ENCODE results near the gene EFHC1. TPM values are rescaled to one million over a fixed set of nuclear protein-coding genes. Genes with fewer than 3 reads are reported as not detected.

Gene EFHC1
- total and polyA plus RNA-seq, 2 donors from 2014 or later: 25.4 to 33.9 TPM

DNA sequence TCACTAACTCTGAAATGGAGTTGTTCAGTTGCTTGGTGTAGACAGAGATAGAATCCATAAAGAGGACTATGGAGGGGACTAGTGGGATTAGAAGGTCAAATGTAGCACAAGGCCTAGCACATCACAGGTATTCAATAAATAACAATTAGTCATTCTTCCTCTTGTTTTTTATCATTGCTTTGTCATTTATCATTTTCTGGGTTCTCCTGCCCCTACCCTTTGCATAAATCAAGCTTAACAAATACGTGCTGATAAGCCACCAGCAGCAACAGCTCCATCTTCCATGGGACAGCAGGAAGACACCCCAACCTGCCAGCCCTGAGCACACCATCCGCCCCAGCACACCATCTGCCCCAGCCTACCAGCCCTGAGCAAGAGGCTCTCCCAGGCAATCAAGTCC lies 133.6 kb downstream of the EFHC1 start:
- Histone ChIP-seq H3K27ac (ENCODE audit: low read depth in 2 of 2, low read length in 2 of 2) (no peak overlapping the region), H3K4me3 (ENCODE audit: low read length in 3 of 3) (no peak overlapping the region), H3K9ac (ENCODE audit: low read length in 3 of 3) (no peak overlapping the region), H3K27me3 (ENCODE audit: control insufficient read depth, insufficient read depth, low read length) (no peaks in the 10 kb centered on the region), H3K36me3 (ENCODE audit: control insufficient read depth in 2 of 3, insufficient read depth in 3 of 3, low read length in 3 of 3) (no peaks in the 10 kb centered on the region), H3K9me3 (ENCODE audit: control insufficient read depth in 2 of 3, insufficient read depth in 1 of 3, low read length in 3 of 3) (no peaks in the 10 kb centered on the region), H3K4me1 (ENCODE audit: control insufficient read depth in 2 of 3, insufficient read depth in 2 of 3, low read depth in 1 of 3, low read length in 3 of 3) (peaks cover 2 to 23% (median 15%) of the 10 kb centered on the region in 3 donors)
- FAIRE-seq (no peak), DNase-seq (no peak)
- TF ChIP-seq, protein P1, sequence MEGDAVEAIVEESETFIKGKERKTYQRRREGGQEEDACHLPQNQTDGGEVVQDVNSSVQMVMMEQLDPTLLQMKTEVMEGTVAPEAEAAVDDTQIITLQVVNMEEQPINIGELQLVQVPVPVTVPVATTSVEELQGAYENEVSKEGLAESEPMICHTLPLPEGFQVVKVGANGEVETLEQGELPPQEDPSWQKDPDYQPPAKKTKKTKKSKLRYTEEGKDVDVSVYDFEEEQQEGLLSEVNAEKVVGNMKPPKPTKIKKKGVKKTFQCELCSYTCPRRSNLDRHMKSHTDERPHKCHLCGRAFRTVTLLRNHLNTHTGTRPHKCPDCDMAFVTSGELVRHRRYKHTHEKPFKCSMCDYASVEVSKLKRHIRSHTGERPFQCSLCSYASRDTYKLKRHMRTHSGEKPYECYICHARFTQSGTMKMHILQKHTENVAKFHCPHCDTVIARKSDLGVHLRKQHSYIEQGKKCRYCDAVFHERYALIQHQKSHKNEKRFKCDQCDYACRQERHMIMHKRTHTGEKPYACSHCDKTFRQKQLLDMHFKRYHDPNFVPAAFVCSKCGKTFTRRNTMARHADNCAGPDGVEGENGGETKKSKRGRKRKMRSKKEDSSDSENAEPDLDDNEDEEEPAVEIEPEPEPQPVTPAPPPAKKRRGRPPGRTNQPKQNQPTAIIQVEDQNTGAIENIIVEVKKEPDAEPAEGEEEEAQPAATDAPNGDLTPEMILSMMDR (IDR thresholded peaks at IDR 0.05; ENCODE audit: borderline replicate concordance, extremely low read depth, insufficient read depth): no peak
- intact Hi-C loops (cut with DNase I): no loop called here

DNA sequence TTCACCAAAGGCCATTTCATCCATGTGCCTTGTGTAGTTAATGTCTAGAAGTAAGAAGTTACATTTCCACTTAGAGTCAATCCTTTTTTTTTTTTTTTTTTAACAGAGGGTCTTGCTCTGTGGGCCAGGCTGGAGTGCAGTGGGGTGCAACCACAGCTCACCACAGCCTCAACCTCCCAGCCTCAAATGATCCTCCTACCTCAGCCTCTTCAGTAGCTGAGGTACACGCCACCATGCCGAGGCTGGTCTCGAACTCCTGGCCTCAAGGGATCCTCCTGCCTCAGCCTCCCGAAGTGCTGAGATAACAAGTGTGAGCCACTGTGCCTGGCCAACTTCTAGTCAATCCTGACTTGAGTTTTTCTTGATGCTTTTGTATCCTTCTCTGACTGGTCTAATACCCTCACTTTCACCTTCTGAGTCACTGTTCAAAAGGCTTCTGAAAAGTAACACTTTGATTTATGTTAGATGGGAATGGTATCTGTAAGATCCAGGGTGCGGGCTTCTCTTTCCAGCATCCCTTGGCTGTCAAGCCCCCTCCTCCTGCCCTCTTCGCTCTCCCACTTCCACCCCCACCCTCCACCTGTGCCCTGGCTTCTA lies 134.6 kb downstream of the EFHC1 start:
- Histone ChIP-seq H3K36me3 (ENCODE audit: control insufficient read depth in 2 of 3, insufficient read depth in 3 of 3, low read length in 3 of 3) (no peaks in the 10 kb centered on the region), H3K27ac (ENCODE audit: low read depth in 2 of 2, low read length in 2 of 2) (no peak overlapping the region), H3K4me3 (ENCODE audit: low read length in 3 of 3) (no peak overlapping the region), H3K27me3 (ENCODE audit: control insufficient read depth, insufficient read depth, low read length) (no peaks in the 10 kb centered on the region), H3K9ac (ENCODE audit: low read length in 3 of 3) (no peak overlapping the region), H3K9me3 (ENCODE audit: control insufficient read depth in 2 of 3, insufficient read depth in 1 of 3, low read length in 3 of 3) (no peaks in the 10 kb centered on the region), H3K4me1 (ENCODE audit: control insufficient read depth in 2 of 3, insufficient read depth in 2 of 3, low read depth in 1 of 3, low read length in 3 of 3) (peaks cover 2 to 22% (median 15%) of the 10 kb centered on the region in 3 donors)
- intact Hi-C loops (cut with DNase I): no loop called here
- TF ChIP-seq, protein P1 (IDR thresholded peaks at IDR 0.05; ENCODE audit: borderline replicate concordance, extremely low read depth, insufficient read depth): no peak
- FAIRE-seq (no peak), DNase-seq (no peak)

DNA sequence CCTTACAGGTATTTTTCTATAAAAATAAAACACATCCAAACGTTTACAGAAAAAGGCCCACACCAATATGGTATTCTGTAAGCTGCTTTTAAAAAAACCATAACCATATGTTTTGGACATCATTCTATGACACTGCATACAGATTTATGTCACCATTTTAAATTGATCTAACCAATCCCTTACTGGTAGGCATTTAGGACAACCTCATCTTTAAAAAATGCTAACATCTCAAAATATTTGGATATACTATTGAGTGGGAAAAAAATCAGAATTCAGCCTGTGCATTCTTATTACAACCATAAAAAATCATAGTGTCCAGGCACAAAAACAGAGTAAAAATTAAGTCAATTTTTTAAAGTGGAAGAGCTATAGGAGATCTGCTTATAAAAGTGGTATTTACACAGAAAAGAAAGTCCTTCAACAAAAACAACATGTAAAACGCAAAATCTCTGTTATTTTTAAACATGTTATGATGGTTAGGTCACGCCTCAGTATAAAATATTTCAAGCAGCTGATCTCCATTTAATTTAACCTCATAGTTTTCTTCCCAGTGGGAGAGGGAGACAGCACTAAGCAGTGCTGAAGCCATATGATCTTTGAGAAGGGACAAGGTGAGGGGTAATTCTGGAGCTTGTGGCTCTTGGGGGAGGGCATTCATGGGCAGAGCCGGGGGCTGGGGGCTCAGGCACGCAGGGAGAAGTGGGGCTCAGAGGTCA lies 135.5 kb downstream of the EFHC1 start:
- Histone ChIP-seq H3K9ac (ENCODE audit: low read length in 3 of 3) (no peak overlapping the region), H3K4me1 (ENCODE audit: control insufficient read depth in 2 of 3, insufficient read depth in 2 of 3, low read depth in 1 of 3, low read length in 3 of 3) (peaks cover 2 to 17% (median 13%) of the 10 kb centered on the region in 3 donors), H3K9me3 (ENCODE audit: control insufficient read depth in 2 of 3, insufficient read depth in 1 of 3, low read length in 3 of 3) (no peaks in the 10 kb centered on the region), H3K27me3 (ENCODE audit: control insufficient read depth, insufficient read depth, low read length) (no peaks in the 10 kb centered on the region), H3K36me3 (ENCODE audit: control insufficient read depth in 2 of 3, insufficient read depth in 3 of 3, low read length in 3 of 3) (no peaks in the 10 kb centered on the region), H3K4me3 (ENCODE audit: low read length in 3 of 3) (no peak overlapping the region), H3K27ac (ENCODE audit: low read depth in 2 of 2, low read length in 2 of 2) (no peak overlapping the region)
- no peak for DNase-seq
- TF ChIP-seq, protein P1 (IDR thresholded peaks at IDR 0.05; ENCODE audit: borderline replicate concordance, extremely low read depth, insufficient read depth): no peak
- intact Hi-C loops (cut with DNase I): no loop called here
- no peak for FAIRE-seq

All from kidney (tissue), 14 donors.